Endothelial cell (in vitro differentiated cells): ENCODE data around the gene GID4. TPM values are rescaled to one million over a fixed set of nuclear protein-coding genes. Genes with fewer than 3 reads are reported as not detected.

Source experiments
- DNase-seq: peaks from one replicate; pipeline ENCODE4 v3.0.0; 2021; ENCODE audit warnings: low spot score
- H3K27ac Mint-ChIP-seq: one replicate; pipeline ENCODE4 v1.8.0; 2021; ENCODE audit warnings: mixed read lengths, inconsistent platforms; ENCODE audit not compliant: unreplicated experiment
- H3K27me3 Mint-ChIP-seq: one replicate; pipeline ENCODE4 v1.8.0; 2021; ENCODE audit warnings: mild to moderate bottlenecking, moderate library complexity, mixed read lengths, inconsistent platforms; ENCODE audit not compliant: unreplicated experiment
- H3K36me3 Mint-ChIP-seq: one replicate; pipeline ENCODE4 v1.8.0; 2021; ENCODE audit warnings: mild to moderate bottlenecking, low read depth, mixed read lengths, inconsistent platforms; ENCODE audit not compliant: unreplicated experiment
- H3K4me1 Mint-ChIP-seq: one replicate; pipeline ENCODE4 v1.8.0; 2021; ENCODE audit warnings: mild to moderate bottlenecking, mixed read lengths, inconsistent platforms; ENCODE audit not compliant: unreplicated experiment
- H3K4me3 Mint-ChIP-seq: one replicate; pipeline ENCODE4 v1.8.0; 2021; ENCODE audit warnings: mild to moderate bottlenecking, mixed read lengths, inconsistent platforms; ENCODE audit not compliant: unreplicated experiment
- H3K9me3 Mint-ChIP-seq: one replicate; pipeline ENCODE4 v1.8.0; 2021; ENCODE audit warnings: mixed read lengths, inconsistent platforms; ENCODE audit not compliant: unreplicated experiment
- CTCF ChIP-seq: fragments of 200-600 bp; sonication (generic); IDR thresholded peaks from one replicate; pipeline ENCODE4 v1.5.0; 2021; ENCODE audit warnings: antibody characterized with exemption; ENCODE audit not compliant: unreplicated experiment
- total RNA-seq: library from RNA; stranded (reverse); fragmentation: NEBNext Ultra II Directional; extraction: Animal tissue kit (Norgen Biotek cat#: 25700); gene quantifications from one replicate; pipeline ENCODE4 v1.2.1, GENCODE V29; 2021; ENCODE audit not compliant: unreplicated experiment

The GID4 gene
- total RNA-seq, 1 donor from 2014 or later: 15.5 TPM

GRCh38 chr17:18028114-18028951, 10.9 kb upstream of the GID4 start:
- Mint-ChIP-seq H3K27me3 (no peaks in the 10 kb centered on the region), H3K4me1 (peaks cover 18% of the 10 kb centered on the region), H3K4me3 (no peak overlapping the region), H3K36me3 (no peaks in the 10 kb centered on the region), H3K9me3 (no peaks in the 10 kb centered on the region), H3K27ac (peak overlapping the region; percentile 24)
- TF ChIP-seq CTCF: no peak
- no peak for DNase-seq

- H3K36me3 Mint-ChIP-seq: no peaks in the 10 kb centered on the region
- no peaks in the 10 kb centered on the region for H3K9me3 Mint-ChIP-seq
- H3K4me1 Mint-ChIP-seq: peaks cover 18% of the 10 kb centered on the region
- TF ChIP-seq CTCF: no peak
- H3K4me3 Mint-ChIP-seq: no peak overlapping the region
- no peak for DNase-seq
- H3K27me3 Mint-ChIP-seq: no peaks in the 10 kb centered on the region
- H3K27ac Mint-ChIP-seq: peak overlapping the region; percentile 24
Measured at GRCh38 chr17:18028952-18029540, 10.2 kb upstream of the GID4 start.

GRCh38 chr17:18031955-18032354, 7.3 kb upstream of the GID4 start:
- Mint-ChIP-seq H3K9me3 (no peaks in the 10 kb centered on the region), H3K4me1 (peaks cover 15% of the 10 kb centered on the region), H3K27ac (peak overlapping the region; percentile 94), H3K36me3 (no peaks in the 10 kb centered on the region), H3K27me3 (no peaks in the 10 kb centered on the region), H3K4me3 (no peak overlapping the region)
- peak; percentile 13 for DNase-seq
- TF ChIP-seq CTCF: no peak

- Mint-ChIP-seq H3K27ac (no peak overlapping the region), H3K36me3 (no peaks in the 10 kb centered on the region), H3K4me3 (no peak overlapping the region), H3K4me1 (peaks cover 23% of the 10 kb centered on the region), H3K9me3 (no peaks in the 10 kb centered on the region), H3K27me3 (no peaks in the 10 kb centered on the region)
- TF ChIP-seq CTCF: peak; percentile 55
- DNase-seq: peak; percentile 43
Measured at GRCh38 chr17:18033442-18034099, 5.6 kb upstream of the GID4 start.
